GM23338 (cell line): ENCODE measurements around the gene ZFC3H1. TPM values are rescaled to one million over a fixed set of nuclear protein-coding genes. Genes with fewer than 3 reads are reported as not detected.

ENCODE experiments used
- ATAC-seq: fragments of 200-7000 bp; cut with Tn5 transposase; 3 replicates; pipeline ENCODE4 v1.9.1; 2020
- DNase-seq: peaks from one replicate; pipeline ENCODE4 v3.0.0-alpha.2; 2015; ENCODE audit warnings: low spot score
- H2AFZ ChIP-seq: fragments of 200-600 bp; sonication (generic); 2 replicates; pipeline ENCODE4 v1.8.0; 2016; ENCODE audit warnings: antibody characterized with exemption, mild to moderate bottlenecking, moderate library complexity
- H3F3A ChIP-seq: fragments of 200-600 bp; sonication (generic); replicated peaks from 2 replicates; pipeline ENCODE4 v1.8.0; 2017; ENCODE audit warnings: antibody characterized with exemption, mixed run types, low read depth
- H3K27ac ChIP-seq: fragments of 200-600 bp; sonication (generic); 2 replicates; pipeline ENCODE4 v1.6.1; 2016; ENCODE audit warnings: low read depth
- H3K27me3 ChIP-seq: fragments of 200-600 bp; sonication (generic); 2 replicates; pipeline ENCODE4 v1.8.0; 2016; ENCODE audit warnings: mild to moderate bottlenecking, mixed run types, moderate library complexity; ENCODE audit not compliant: insufficient read depth
- H3K36me3 ChIP-seq: fragments of 200-600 bp; sonication (generic); 2 replicates; pipeline ENCODE4 v1.8.0; 2016; ENCODE audit warnings: mild to moderate bottlenecking; ENCODE audit not compliant: insufficient read depth
- H3K4me1 ChIP-seq: fragments of 200-600 bp; sonication (generic); 2 replicates; pipeline ENCODE4 v1.8.0; 2016; ENCODE audit warnings: mild to moderate bottlenecking, moderate library complexity; ENCODE audit not compliant: insufficient read depth
- H3K4me2 ChIP-seq: fragments of 200-600 bp; sonication (generic); 2 replicates; pipeline ENCODE4 v1.7.1; 2017; ENCODE audit warnings: mixed run types
- H3K4me3 ChIP-seq: fragments of 200-600 bp; sonication (generic); 2 replicates; pipeline ENCODE4 v1.6.1; 2016; ENCODE audit warnings: mixed run types
- H3K79me2 ChIP-seq: fragments of 200-600 bp; sonication (generic); replicated peaks from 2 replicates; pipeline ENCODE4 v1.8.0; 2017; ENCODE audit warnings: mild to moderate bottlenecking; ENCODE audit not compliant: insufficient read depth
- H3K9me2 ChIP-seq: fragments of 200-600 bp; sonication (generic); 2 replicates; pipeline ENCODE4 v1.8.0; 2017; ENCODE audit not compliant: insufficient read depth
- H4K20me1 ChIP-seq: fragments of 200-600 bp; sonication (generic); replicated peaks from 2 replicates; pipeline ENCODE4 v1.8.0; 2017; ENCODE audit warnings: mild to moderate bottlenecking; ENCODE audit not compliant: insufficient read depth
- H3K27ac Mint-ChIP-seq: 2 replicates; pipeline ENCODE4 v1.8.0; 2020; ENCODE audit warnings: inconsistent platforms, mild to moderate bottlenecking, moderate library complexity, mixed read lengths
- H3K27me3 Mint-ChIP-seq: 3 replicates; pipeline ENCODE4 v1.8.0; 2022; ENCODE audit warnings: low read depth, mild to moderate bottlenecking, moderate library complexity, mixed read lengths, inconsistent platforms; ENCODE audit not compliant: insufficient read depth, poor library complexity
- H3K36me3 Mint-ChIP-seq: 3 replicates; pipeline ENCODE4 v1.8.0; 2021; ENCODE audit warnings: low read depth, mild to moderate bottlenecking, inconsistent platforms, moderate library complexity, mixed read lengths
- H3K4me1 Mint-ChIP-seq: 3 replicates; pipeline ENCODE4 v1.8.0; 2020; ENCODE audit warnings: mild to moderate bottlenecking, inconsistent platforms, mixed read lengths
- H3K4me3 Mint-ChIP-seq: 3 replicates; pipeline ENCODE4 v1.8.0; 2021; ENCODE audit warnings: moderate library complexity, mild to moderate bottlenecking, inconsistent platforms, mixed read lengths
- H3K9me3 Mint-ChIP-seq: 3 replicates; pipeline ENCODE4 v1.8.0; 2020; ENCODE audit warnings: moderate library complexity, mild to moderate bottlenecking, inconsistent platforms, mixed read lengths
- CREB1 ChIP-seq: fragments of 250-450 bp; sonication (Bioruptor Pico); IDR thresholded peaks from 2 replicates; pipeline ENCODE4 v1.5.0; 2020; ENCODE audit warnings: low read depth, mild to moderate bottlenecking, moderate library complexity
- CTCF ChIP-seq, 2 experiments: fragments of 200-600 bp in 1 of 2; sonication (generic) in 1 of 2; conservative IDR thresholded peaks; 2 replicates each; pipeline versions ENCODE4 v1.5.1 to v1.6.1; 2016 to 2017; ENCODE audit warnings: antibody characterized with exemption in 2 of 2, low read depth in 2 of 2, mild to moderate bottlenecking in 2 of 2, moderate library complexity in 1 of 2
- EZH2 ChIP-seq: fragments of 200-600 bp; sonication (generic); IDR thresholded peaks from one replicate; pipeline ENCODE4 v1.8.0; 2017; ENCODE audit warnings: antibody characterized with exemption, mild to moderate bottlenecking, low read depth; ENCODE audit not compliant: unreplicated experiment
- JUNB ChIP-seq: IDR thresholded peaks from one replicate; pipeline ENCODE4 v1.6.1; 2016; ENCODE audit warnings: antibody characterized with exemption; ENCODE audit not compliant: unreplicated experiment
- POLR2AphosphoS5 ChIP-seq: IDR thresholded peaks from 2 replicates; pipeline ENCODE4 v1.6.1; 2016; ENCODE audit warnings: antibody characterized with exemption, low read depth
- ZNF114 ChIP-seq: fragments of 250-450 bp; sonication (Bioruptor Pico); IDR thresholded peaks from 2 replicates; pipeline ENCODE4 v1.5.0; 2020; ENCODE audit warnings: mild to moderate bottlenecking, moderate library complexity
- ZNF331 ChIP-seq: fragments of 250-450 bp; sonication (Bioruptor Pico); IDR thresholded peaks from 2 replicates; pipeline ENCODE4 v1.5.0; 2020; ENCODE audit warnings: low read depth, mild to moderate bottlenecking, moderate library complexity
- polyA plus RNA-seq: library from polyadenylated mRNA; unstranded; fragments of >200 nt; fragmentation: Nextera tagmentation; extraction: Ambion mirVana; gene quantifications from 2 replicates; pipeline ENCODE4 v1.2.1, GENCODE V29; 2016
- small RNA-seq: library from RNA; depleted of rRNA; stranded (forward); fragments of <200 nt; gene quantifications from one replicate; pipeline ENCODE3, GENCODE V24; 2014; ENCODE audit warnings: low replicate concordance
- total RNA-seq: library from RNA; depleted of rRNA; stranded (reverse); fragments of >200 nt; shearing (Covaris generic); gene quantifications from 2 replicates; pipeline ENCODE4 v1.2.3, GENCODE V29; 2014; rRNA removed

The ZFC3H1 gene
- total and polyA plus RNA-seq, 2 experiments from 2014 or later, result 30.3 to 46.2 TPM

- ATAC-seq (no peak), DNase-seq (no peak)
- no peaks in the 10 kb centered on the region for H3K4me1 ChIP-seq
- no peak overlapping the region for H3K4me2 ChIP-seq
- no peak for TF ChIP-seq CTCF (conservative IDR thresholded peaks at IDR 0.05; ENCODE audit: low read depth in 2 of 2)
- TF ChIP-seq POLR2AphosphoS5, result no peak
- TF ChIP-seq ZNF331, result no peak
- TF ChIP-seq JUNB, result no peak
- TF ChIP-seq ZNF114 (CRISPR knock-in tag), result no peak
- TF ChIP-seq EZH2, result no peak
- no peak for TF ChIP-seq CREB1 (CRISPR knock-in tag)
- no peaks in the 10 kb centered on the region for H3K36me3 ChIP-seq
- H3K27ac ChIP-seq, result no peak overlapping the region
- H3K36me3 Mint-ChIP-seq, result no peaks in the 10 kb centered on the region
- H3K4me1 Mint-ChIP-seq, result peaks cover 12% of the 10 kb centered on the region
- no peaks in the 10 kb centered on the region for H3F3A ChIP-seq
- H3K27me3 Mint-ChIP-seq, result peaks cover 4% of the 10 kb centered on the region
- H3K27ac Mint-ChIP-seq, result peak overlapping the region; percentile 11; the same call in 1 of the 2 replicates
- no peaks in the 10 kb centered on the region for H3K9me2 ChIP-seq
- H3K4me3 Mint-ChIP-seq, result no peak overlapping the region
- peak overlapping the region; percentile 16 for H2AFZ ChIP-seq
- no peaks in the 10 kb centered on the region for H3K27me3 ChIP-seq
- H4K20me1 ChIP-seq, result no peaks in the 10 kb centered on the region
- no peaks in the 10 kb centered on the region for H3K9me3 Mint-ChIP-seq
- H3K4me3 ChIP-seq, result no peak overlapping the region
- H3K79me2 ChIP-seq, result no peaks in the 10 kb centered on the region
Observed at GRCh38 chr12:71562676-71563595, 100.7 kb downstream of the ZFC3H1 start.

Small RNA genes lying within 50 kb of the gene (small RNA-seq; reads per million reads assigned to genes)
- not detected for gene RF00560

Other genes with a start within 250 kb of the ZFC3H1 start
- 0.17 and 0.66 TPM in 2 replicates for gene LGR5, start 224.1 kb downstream of the ZFC3H1 start, total RNA-seq
- gene LGR5, start 224.1 kb downstream of the ZFC3H1 start, polyA plus RNA-seq, result 0.09 and 0.26 TPM in 2 replicates
- gene THAP2, start 453 bp upstream of the ZFC3H1 start, total RNA-seq, result 4.7 and 6.3 TPM in 2 replicates
- gene THAP2, start 453 bp upstream of the ZFC3H1 start, polyA plus RNA-seq, result 10.8 and 16.5 TPM in 2 replicates
- gene TMEM19, start 22.2 kb upstream of the ZFC3H1 start, total RNA-seq, result 14.1 and 21.0 TPM in 2 replicates
- 6.5 and 7.9 TPM in 2 replicates for gene TMEM19, start 22.2 kb upstream of the ZFC3H1 start, polyA plus RNA-seq
- gene RAB21, start 91.0 kb upstream of the ZFC3H1 start, total RNA-seq, result 9.9 and 27.2 TPM in 2 replicates
- gene RAB21, start 91.0 kb upstream of the ZFC3H1 start, polyA plus RNA-seq, result 9.8 and 12.2 TPM in 2 replicates
- gene TBC1D15, start 175.9 kb upstream of the ZFC3H1 start, total RNA-seq, result 34.1 and 35.9 TPM in 2 replicates
- 19.9 and 27.0 TPM in 2 replicates for gene TBC1D15, start 175.9 kb upstream of the ZFC3H1 start, polyA plus RNA-seq